Osteoblast (primary cell): ENCODE data around the gene GNG2. TPM values are rescaled to one million over a fixed set of nuclear protein-coding genes. Genes with fewer than 3 reads are reported as not detected.

Experiments used
- DNase-seq: peaks from one replicate; pipeline ENCODE4 v3.0.0; 2011; ENCODE audit warnings: low spot score, mixed read lengths; ENCODE audit not compliant: insufficient read length; ENCODE audit errors: missing footprints
- H2AFZ ChIP-seq: 2 replicates; pipeline ENCODE4 v1.6.0; 2011; ENCODE audit warnings: mild to moderate bottlenecking, low read length
- H3K27ac ChIP-seq: 2 replicates; pipeline ENCODE4 v1.5.1; 2011; ENCODE audit warnings: mild to moderate bottlenecking, low read depth, low read length, moderate library complexity
- H3K27me3 ChIP-seq: 2 replicates; pipeline ENCODE4 v1.6.0; 2012; ENCODE audit warnings: mild to moderate bottlenecking, control low read depth, inconsistent platforms, low read length, moderate library complexity; ENCODE audit not compliant: insufficient read depth
- H3K36me3 ChIP-seq: 2 replicates; pipeline ENCODE4 v1.5.1; 2011; ENCODE audit warnings: mild to moderate bottlenecking, low read length, control low read depth, moderate library complexity; ENCODE audit not compliant: insufficient read depth
- H3K4me1 ChIP-seq: 2 replicates; pipeline ENCODE4 v1.5.1; 2011; ENCODE audit warnings: mild to moderate bottlenecking, low read length, control low read depth, moderate library complexity; ENCODE audit not compliant: insufficient read depth
- H3K4me2 ChIP-seq: 2 replicates; pipeline ENCODE4 v1.6.0; 2011; ENCODE audit warnings: mild to moderate bottlenecking, low read length; ENCODE audit not compliant: insufficient read depth
- H3K4me3 ChIP-seq: fragments of 200-600 bp; sonication (generic); 3 replicates; pipeline ENCODE4 v1.5.1; 2012; ENCODE audit warnings: mild to moderate bottlenecking, low read length, inconsistent platforms; ENCODE audit not compliant: insufficient read depth
- H3K79me2 ChIP-seq: 2 replicates; pipeline ENCODE4 v1.6.0; 2012; ENCODE audit warnings: mild to moderate bottlenecking, low read length, control low read depth, inconsistent platforms; ENCODE audit not compliant: insufficient read depth
- H3K9me3 ChIP-seq: 2 replicates; pipeline ENCODE4 v1.5.1; 2011; ENCODE audit warnings: low read depth, low read length, control low read depth
- H4K20me1 ChIP-seq: 2 replicates; pipeline ENCODE4 v1.6.0; 2012; ENCODE audit warnings: mild to moderate bottlenecking, low read length, control low read depth; ENCODE audit not compliant: insufficient read depth
- CTCF ChIP-seq: IDR thresholded peaks from 2 replicates; pipeline ENCODE4 v1.5.1; 2011; ENCODE audit warnings: mild to moderate bottlenecking, low read depth, low read length, moderate library complexity; ENCODE audit errors: extremely low read depth
- total RNA-seq: library from RNA; depleted of rRNA; stranded (reverse); fragments of >200 nt; gene quantifications from 2 replicates; pipeline ENCODE4 v1.2.3, GENCODE V29; 2012

GNG2 gene
- total RNA-seq, 1 donor = 9.8 TPM

GRCh38 chr14:52018252-52018651 lies 157.8 kb downstream of the GNG2 start:
- H4K20me1 ChIP-seq = no peaks in the 10 kb centered on the region
- no peaks in the 10 kb centered on the region for H3K79me2 ChIP-seq
- H2AFZ ChIP-seq = no peak overlapping the region
- DNase-seq = no peak
- no peak overlapping the region for H3K4me2 ChIP-seq
- TF ChIP-seq CTCF = no peak
- H3K27ac ChIP-seq = no peak overlapping the region
- peaks cover 33% of the 10 kb centered on the region for H3K36me3 ChIP-seq
- H3K4me3 ChIP-seq = no peak overlapping the region
- no peaks in the 10 kb centered on the region for H3K9me3 ChIP-seq
- H3K27me3 ChIP-seq = no peaks in the 10 kb centered on the region
- H3K4me1 ChIP-seq = peaks cover 4% of the 10 kb centered on the region

- peaks cover 11% of the 10 kb centered on the region for H3K4me1 ChIP-seq
- H3K36me3 ChIP-seq = peaks cover 28% of the 10 kb centered on the region
- no peak overlapping the region for H3K4me3 ChIP-seq
- H3K79me2 ChIP-seq = no peaks in the 10 kb centered on the region
- no peak for TF ChIP-seq CTCF
- H4K20me1 ChIP-seq = no peaks in the 10 kb centered on the region
- no peak overlapping the region for H3K27ac ChIP-seq
- no peak for DNase-seq
- no peak overlapping the region for H3K4me2 ChIP-seq
- no peaks in the 10 kb centered on the region for H3K9me3 ChIP-seq
- H2AFZ ChIP-seq = no peak overlapping the region
- no peaks in the 10 kb centered on the region for H3K27me3 ChIP-seq
Measured at GRCh38 chr14:52018970-52019369, 158.6 kb downstream of the GNG2 start.

Other genes starting within 250 kb of the GNG2 start
- gene FRMD6, start 208.7 kb upstream of the GNG2 start, total RNA-seq = 584 and 701 TPM in 2 replicates
- 53.2 and 63.6 TPM in 2 replicates for gene RTRAF, start 128.9 kb downstream of the GNG2 start, total RNA-seq
- 138 and 141 TPM in 2 replicates for gene NID2, start 208.4 kb downstream of the GNG2 start, total RNA-seq